Measurements from ENCODE around the gene ZNF587.

DNA sequence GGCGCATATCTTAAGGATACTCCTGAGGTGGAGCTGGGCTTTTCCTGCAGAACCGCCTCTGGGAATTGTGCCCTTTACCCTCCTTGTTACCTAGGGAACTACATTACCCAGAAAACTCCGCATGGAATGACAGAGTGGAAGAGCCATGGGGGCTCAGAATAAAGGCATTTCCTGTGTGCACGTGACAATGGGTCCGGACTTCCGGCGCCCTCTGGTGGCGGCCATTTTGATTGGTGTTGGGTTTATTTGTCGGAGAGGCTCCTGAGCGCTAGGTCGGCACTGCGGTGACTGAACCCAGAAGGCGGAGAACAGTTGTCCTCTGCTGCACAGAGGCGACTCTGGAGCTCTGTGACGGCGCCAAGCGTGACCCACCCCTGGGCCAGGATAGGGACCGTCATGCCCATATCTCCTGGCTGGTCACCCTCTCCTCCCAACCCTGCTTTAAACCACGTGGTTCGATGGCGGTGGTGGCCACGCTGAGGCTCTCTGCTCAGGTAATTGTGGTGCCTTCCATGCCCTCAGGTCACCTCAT, 19.5 kb upstream of the ZNF587 start, which contains the start of gene ZNF587B:
- TF ChIP-seq, protein P1, sequence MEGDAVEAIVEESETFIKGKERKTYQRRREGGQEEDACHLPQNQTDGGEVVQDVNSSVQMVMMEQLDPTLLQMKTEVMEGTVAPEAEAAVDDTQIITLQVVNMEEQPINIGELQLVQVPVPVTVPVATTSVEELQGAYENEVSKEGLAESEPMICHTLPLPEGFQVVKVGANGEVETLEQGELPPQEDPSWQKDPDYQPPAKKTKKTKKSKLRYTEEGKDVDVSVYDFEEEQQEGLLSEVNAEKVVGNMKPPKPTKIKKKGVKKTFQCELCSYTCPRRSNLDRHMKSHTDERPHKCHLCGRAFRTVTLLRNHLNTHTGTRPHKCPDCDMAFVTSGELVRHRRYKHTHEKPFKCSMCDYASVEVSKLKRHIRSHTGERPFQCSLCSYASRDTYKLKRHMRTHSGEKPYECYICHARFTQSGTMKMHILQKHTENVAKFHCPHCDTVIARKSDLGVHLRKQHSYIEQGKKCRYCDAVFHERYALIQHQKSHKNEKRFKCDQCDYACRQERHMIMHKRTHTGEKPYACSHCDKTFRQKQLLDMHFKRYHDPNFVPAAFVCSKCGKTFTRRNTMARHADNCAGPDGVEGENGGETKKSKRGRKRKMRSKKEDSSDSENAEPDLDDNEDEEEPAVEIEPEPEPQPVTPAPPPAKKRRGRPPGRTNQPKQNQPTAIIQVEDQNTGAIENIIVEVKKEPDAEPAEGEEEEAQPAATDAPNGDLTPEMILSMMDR (optimal IDR thresholded peaks at IDR 0.05 in 1 of 3, IDR thresholded peaks at IDR 0.05 in 1 of 3, conservative IDR thresholded peaks at IDR 0.05 in 1 of 3; ENCODE audit: extremely low read depth in 1 of 3, insufficient read depth in 2 of 3, low read length in 3 of 3), result peak; percentile 30 to 52 (median 39)
- no peak for TF ChIP-seq EZH2 (IDR thresholded peaks at IDR 0.05; ENCODE audit: low read length)

All from keratinocyte (primary cell).